A673 (cell line): ENCODE measurements around the gene CDRT4. TPM values are rescaled to one million over a fixed set of nuclear protein-coding genes. Genes with fewer than 3 reads are reported as not detected.

Source experiments
- BruUV-seq: library from RNA; stranded (reverse); fragments of 400-500 nt; replicated peaks from 2 replicates; lab custom pipeline; 2021; lab: Mats Ljungman, UMichigan
- CTCF ChIA-PET: fragments of 300-600 bp; sonication (Branson Sonifier 250); formaldehyde crosslinking; loops from one replicate; lab custom pipeline; 2022; ENCODE audit warnings: antibody characterized with exemption; lab: Charles Lee
- POLR2A ChIA-PET: fragments of 300-600 bp; sonication (Branson Sonifier 250); formaldehyde crosslinking; loops from one replicate; lab custom pipeline; 2022; ENCODE audit warnings: antibody characterized with exemption; ENCODE audit not compliant: low non-redundant PET; lab: Charles Lee
- DNase-seq: peaks from one replicate; pipeline ENCODE4 v3.0.0-alpha.2; 2015; ENCODE audit warnings: low spot score
- H3K27ac ChIP-seq: fragments of 200-600 bp; sonication (generic); 2 replicates; pipeline ENCODE4 v1.5.1; 2016; ENCODE audit warnings: mixed run types, low read depth, mild to moderate bottlenecking, mixed read lengths, antibody characterized with exemption, low read length; ENCODE audit not compliant: poor library complexity, severe bottlenecking
- H3K27me3 ChIP-seq: fragments of 200-600 bp; sonication (generic); replicated peaks from 2 replicates; pipeline ENCODE4 v1.6.1; 2017; ENCODE audit warnings: mixed run types, low read depth, mild to moderate bottlenecking, mixed read lengths, antibody characterized with exemption, low read length; ENCODE audit not compliant: insufficient read depth, poor library complexity
- H3K36me3 ChIP-seq: fragments of 200-600 bp; sonication (generic); 2 replicates; pipeline ENCODE4 v1.6.1; 2016; ENCODE audit warnings: mixed run types, mild to moderate bottlenecking, mixed read lengths, antibody characterized with exemption, low read length; ENCODE audit not compliant: insufficient read depth, poor library complexity, severe bottlenecking
- H3K4me1 ChIP-seq: fragments of 200-600 bp; sonication (generic); 2 replicates; pipeline ENCODE4 v1.6.1; 2017; ENCODE audit warnings: mixed run types, mild to moderate bottlenecking, mixed read lengths, antibody characterized with exemption, low read length; ENCODE audit not compliant: insufficient read depth, poor library complexity, severe bottlenecking
- H3K4me3 ChIP-seq: fragments of 200-600 bp; sonication (generic); 2 replicates; pipeline ENCODE4 v1.5.1; 2016; ENCODE audit warnings: low read depth, mixed run types, mild to moderate bottlenecking, mixed read lengths, low read length; ENCODE audit not compliant: poor library complexity, severe bottlenecking
- H3K9me3 ChIP-seq: fragments of 200-600 bp; sonication (generic); 2 replicates; pipeline ENCODE4 v1.6.1; 2016; ENCODE audit warnings: mixed run types, low read depth, mild to moderate bottlenecking, mixed read lengths, antibody characterized with exemption, low read length; ENCODE audit not compliant: poor library complexity, severe bottlenecking
- EZH2 ChIP-seq: fragments of 200-600 bp; sonication (generic); IDR thresholded peaks from 2 replicates; pipeline ENCODE4 v1.6.1; 2017; ENCODE audit warnings: borderline replicate concordance, low read depth, mild to moderate bottlenecking, mixed read lengths, antibody characterized with exemption, low read length; ENCODE audit not compliant: poor library complexity, severe bottlenecking
- intact Hi-C: fragments of 100-400 bp; cut with micrococcal nuclease; formaldehyde crosslinking; loops from one replicate; pipeline ENCODE4 v1.10.0; 2022; ENCODE audit not compliant: unreplicated experiment
- total RNA-seq: library from RNA; stranded (reverse); gene quantifications from 2 replicates; pipeline ENCODE4 v1.2.3, GENCODE V29; 2021
- TF ChIP-seq, protein P1 (sequence below): fragments of 300-800, 200-600 bp; sonication (generic); conservative IDR thresholded peaks from 2 replicates; pipeline ENCODE4 v1.5.1; 2017; ENCODE audit warnings: low read depth, mild to moderate bottlenecking, antibody characterized with exemption, low read length, moderate library complexity, mixed read lengths

The CDRT4 gene
- total RNA-seq, 1 experiment from 2014 or later = 0.62 TPM

DNA sequence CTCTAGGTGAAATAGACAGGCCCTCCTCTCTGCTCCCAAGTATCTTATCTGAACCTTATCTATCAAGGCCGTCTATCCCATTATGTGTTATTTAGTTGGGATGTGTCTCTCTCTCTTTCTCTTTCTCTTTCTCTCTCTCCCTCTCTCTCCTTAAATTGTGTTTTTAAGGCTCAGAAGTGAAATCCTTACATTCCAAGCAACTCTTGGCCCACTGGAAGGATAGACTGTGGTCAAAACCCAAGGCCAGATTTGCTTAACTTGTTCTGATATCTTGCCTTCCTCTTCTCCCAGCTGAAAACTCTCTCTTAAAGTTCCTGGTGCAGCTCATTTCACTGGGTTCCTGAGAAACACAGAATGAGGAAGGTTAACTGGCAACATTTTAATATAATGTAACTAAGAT lies 14.7 kb downstream of the CDRT4 start:
- ChIA-PET CTCF (no interaction called here), POLR2A (no interaction called here)
- H3K27me3 ChIP-seq = no peaks in the 10 kb centered on the region
- no peak overlapping the region for H3K4me3 ChIP-seq
- DNase-seq = no peak
- TF ChIP-seq EZH2 = no peak
- TF ChIP-seq, protein P1, sequence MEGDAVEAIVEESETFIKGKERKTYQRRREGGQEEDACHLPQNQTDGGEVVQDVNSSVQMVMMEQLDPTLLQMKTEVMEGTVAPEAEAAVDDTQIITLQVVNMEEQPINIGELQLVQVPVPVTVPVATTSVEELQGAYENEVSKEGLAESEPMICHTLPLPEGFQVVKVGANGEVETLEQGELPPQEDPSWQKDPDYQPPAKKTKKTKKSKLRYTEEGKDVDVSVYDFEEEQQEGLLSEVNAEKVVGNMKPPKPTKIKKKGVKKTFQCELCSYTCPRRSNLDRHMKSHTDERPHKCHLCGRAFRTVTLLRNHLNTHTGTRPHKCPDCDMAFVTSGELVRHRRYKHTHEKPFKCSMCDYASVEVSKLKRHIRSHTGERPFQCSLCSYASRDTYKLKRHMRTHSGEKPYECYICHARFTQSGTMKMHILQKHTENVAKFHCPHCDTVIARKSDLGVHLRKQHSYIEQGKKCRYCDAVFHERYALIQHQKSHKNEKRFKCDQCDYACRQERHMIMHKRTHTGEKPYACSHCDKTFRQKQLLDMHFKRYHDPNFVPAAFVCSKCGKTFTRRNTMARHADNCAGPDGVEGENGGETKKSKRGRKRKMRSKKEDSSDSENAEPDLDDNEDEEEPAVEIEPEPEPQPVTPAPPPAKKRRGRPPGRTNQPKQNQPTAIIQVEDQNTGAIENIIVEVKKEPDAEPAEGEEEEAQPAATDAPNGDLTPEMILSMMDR = no peak
- H3K27ac ChIP-seq = no peak overlapping the region
- no TSS peak for BruUV-seq
- H3K9me3 ChIP-seq = no peaks in the 10 kb centered on the region
- intact Hi-C loops = no loop called here
- H3K4me1 ChIP-seq = no peaks in the 10 kb centered on the region
- H3K36me3 ChIP-seq = no peaks in the 10 kb centered on the region

- no peak for DNase-seq
- intact Hi-C loops = no loop called here
- TF ChIP-seq EZH2 = no peak
- TF ChIP-seq, protein P1 = no peak
- CTCF ChIA-PET = no interaction called here
- H3K36me3 ChIP-seq = no peaks in the 10 kb centered on the region
- no peaks in the 10 kb centered on the region for H3K27me3 ChIP-seq
- no peaks in the 10 kb centered on the region for H3K4me1 ChIP-seq
- no peak overlapping the region for H3K4me3 ChIP-seq
- BruUV-seq = no TSS peak
- no peaks in the 10 kb centered on the region for H3K9me3 ChIP-seq
- POLR2A ChIA-PET = no interaction called here
- H3K27ac ChIP-seq = no peak overlapping the region
Observed at GRCh38 chr17:15451680-15452079, 15.7 kb downstream of the CDRT4 start.

- ChIA-PET CTCF (no interaction called here), POLR2A (no interaction called here)
- H3K27ac ChIP-seq = no peak overlapping the region
- no peak overlapping the region for H3K4me3 ChIP-seq
- TF ChIP-seq, protein P1 = no peak
- no peak for TF ChIP-seq EZH2
- no peak for DNase-seq
- intact Hi-C loops = no loop called here
- H3K4me1 ChIP-seq = no peaks in the 10 kb centered on the region
- no peaks in the 10 kb centered on the region for H3K9me3 ChIP-seq
- no peaks in the 10 kb centered on the region for H3K36me3 ChIP-seq
- H3K27me3 ChIP-seq = no peaks in the 10 kb centered on the region
- BruUV-seq = no TSS peak
Observed at GRCh38 chr17:15448580-15448956, 18.9 kb downstream of the CDRT4 start.
